ENCODE measurements around the gene BIVM. TPM values are rescaled to one million over a fixed set of nuclear protein-coding genes. Genes with fewer than 3 reads are reported as not detected.

Gene BIVM
- total RNA-seq, 1 donor from 2014 or later: 47.9 TPM

- peak; percentile 98 for DNase-seq
These were observed 46.8 kb downstream of the BIVM start, which contains the start of gene ERCC5 for GRCh38 chr13:102845630-102846260. Gene ERCC5, plus strand, starts transcription at chr13:102846032. Its CDS starts 235 bp downstream, at chr13:102846267.

- DNase-seq: peak; percentile 45
These were observed 47.5 kb downstream of the BIVM start for GRCh38 chr13:102846261-102847015.

GRCh38 chr13:102847272-102848234 lies 48.6 kb downstream of the BIVM start:
- peak; percentile 61 for DNase-seq

GRCh38 chr13:102848956-102849355 lies 50.0 kb downstream of the BIVM start:
- no peak for DNase-seq

- DNase-seq: no peak
These were observed 53.6 kb downstream of the BIVM start for GRCh38 chr13:102852556-102852955.

- no peak for DNase-seq
These were observed 55.8 kb downstream of the BIVM start for GRCh38 chr13:102854675-102855074.

- DNase-seq: no peak
These were observed 57.6 kb downstream of the BIVM start for GRCh38 chr13:102856557-102856956.

- peak; percentile 68 for DNase-seq
These were observed 63.8 kb downstream of the BIVM start for GRCh38 chr13:102862624-102863210.

- no peak for DNase-seq
These were observed 64.7 kb downstream of the BIVM start for GRCh38 chr13:102863590-102863989.

- no peak for DNase-seq
These were observed 69.5 kb downstream of the BIVM start for GRCh38 chr13:102868366-102868936.

GRCh38 chr13:102869948-102870676 lies 71.2 kb downstream of the BIVM start:
- no peak for DNase-seq

GRCh38 chr13:102870677-102871415 lies 71.9 kb downstream of the BIVM start:
- peak; percentile 84 for DNase-seq

- no peak for DNase-seq
These were observed 73.2 kb downstream of the BIVM start for GRCh38 chr13:102872131-102872530.

- DNase-seq: no peak
These were observed 73.6 kb downstream of the BIVM start for GRCh38 chr13:102872531-102872930.

- no peak for DNase-seq
These were observed 74.7 kb downstream of the BIVM start for GRCh38 chr13:102873653-102874052.

- DNase-seq: no peak
These were observed 76.3 kb downstream of the BIVM start for GRCh38 chr13:102875256-102875655.

- peak; percentile 21 for DNase-seq
These were observed 78.4 kb downstream of the BIVM start for GRCh38 chr13:102877303-102877702.

- DNase-seq: peak; percentile 13
These were observed 79.6 kb downstream of the BIVM start for GRCh38 chr13:102878481-102878880.

- DNase-seq: peak; percentile 68
These were observed 81.0 kb downstream of the BIVM start for GRCh38 chr13:102879793-102880499.

All from tongue (tissue), 2 donors.